GM19025 (cell line): ENCODE results near the gene RCSD1.

ENCODE experiments used
- ATAC-seq: cut with Tn5 transposase; IDR thresholded peaks from one replicate; pipeline ENCODE4 v1.9.1; 2021; ENCODE audit warnings: mild to moderate bottlenecking, low read depth, moderate library complexity; ENCODE audit not compliant: unreplicated experiment

Gene RCSD1

DNA sequence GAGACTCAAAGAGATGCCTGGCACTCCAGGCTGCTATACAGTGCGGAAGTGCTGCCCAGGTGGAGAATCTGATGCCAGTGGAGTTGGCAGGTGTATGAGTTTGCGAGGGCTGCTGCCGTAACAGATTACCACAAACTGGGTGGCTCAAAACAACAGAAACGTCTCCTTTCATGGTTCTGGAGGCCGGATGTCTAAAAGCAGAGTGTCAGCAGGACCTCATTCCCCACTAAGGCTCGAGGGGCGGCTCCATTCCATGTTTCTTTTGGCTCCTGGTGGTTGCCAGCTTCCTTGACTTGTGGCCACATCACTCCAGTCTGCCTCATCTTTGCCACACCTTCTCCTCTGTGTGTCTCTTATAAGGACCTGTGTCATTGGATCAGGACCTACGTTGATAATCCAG, 10.0 kb downstream of the RCSD1 start:
- no peak for ATAC-seq

DNA sequence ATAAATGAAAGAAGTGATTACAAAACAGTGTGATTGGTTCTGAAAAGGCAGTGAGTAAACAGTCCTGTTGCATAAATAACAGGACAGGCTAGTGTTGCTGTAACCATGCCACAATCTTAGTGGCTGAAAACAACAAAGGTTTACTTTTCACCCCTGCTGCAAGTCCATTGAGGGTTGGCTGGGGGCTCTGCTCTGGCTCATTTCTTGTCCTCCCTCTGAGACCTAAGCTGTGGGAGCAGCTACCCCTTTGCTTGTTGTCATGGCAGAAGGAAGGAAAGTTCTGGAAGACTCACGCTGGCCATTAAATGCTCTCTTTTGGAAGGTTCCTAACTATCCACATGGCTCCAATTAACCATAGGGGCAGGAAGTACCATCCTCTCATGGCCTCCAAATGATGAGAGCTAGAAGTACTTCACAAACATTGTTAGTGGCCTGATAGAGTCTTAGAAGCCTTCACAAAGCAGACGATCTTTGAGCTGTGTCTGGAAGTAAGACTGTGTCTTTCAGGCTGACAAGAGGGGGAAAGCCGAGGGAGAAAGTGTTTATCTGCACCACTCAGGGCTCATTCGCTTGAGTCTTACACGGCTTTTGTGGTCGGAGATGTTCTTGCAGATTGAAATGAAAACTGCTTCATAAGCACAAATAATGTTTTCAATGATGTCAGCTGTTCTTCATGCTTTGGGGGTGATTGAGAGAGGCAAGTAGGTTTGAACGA, 11.9 kb downstream of the RCSD1 start:
- no peak for ATAC-seq

DNA sequence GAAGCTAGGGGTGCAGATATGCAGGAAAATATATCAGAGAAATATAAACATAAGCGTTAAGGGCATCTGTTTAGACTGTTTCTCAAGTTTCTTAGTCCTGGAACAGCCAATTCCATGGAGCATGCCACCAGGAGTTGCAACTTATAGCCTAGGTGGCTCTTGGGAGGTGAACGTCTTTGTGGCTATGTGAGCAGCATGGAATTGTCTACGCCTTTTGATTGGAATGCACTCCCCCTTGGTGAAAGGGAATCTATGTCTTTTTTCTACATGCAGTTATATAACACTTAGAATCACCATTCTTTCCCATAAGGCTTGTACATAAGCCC, 12.4 kb downstream of the RCSD1 start:
- no peak for ATAC-seq

DNA sequence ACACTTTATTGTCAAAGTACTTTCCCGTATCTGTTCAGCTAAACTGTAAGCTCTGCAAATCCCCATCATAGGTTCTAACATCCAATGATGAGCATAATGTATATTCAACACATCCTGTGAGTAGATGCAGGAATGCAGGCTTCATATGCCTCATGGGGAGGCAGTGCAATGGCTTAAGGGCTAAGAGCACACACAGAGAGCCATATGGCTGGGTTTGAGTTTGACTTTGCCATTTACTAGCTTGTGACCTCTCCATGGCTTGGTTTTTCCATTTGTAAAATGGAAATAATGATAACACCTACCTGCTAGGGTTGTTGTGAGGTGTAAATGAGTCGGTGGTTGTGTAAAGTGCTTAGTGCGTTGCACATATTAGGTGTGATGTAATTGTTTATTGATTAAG, 13.4 kb downstream of the RCSD1 start:
- ATAC-seq = no peak

DNA sequence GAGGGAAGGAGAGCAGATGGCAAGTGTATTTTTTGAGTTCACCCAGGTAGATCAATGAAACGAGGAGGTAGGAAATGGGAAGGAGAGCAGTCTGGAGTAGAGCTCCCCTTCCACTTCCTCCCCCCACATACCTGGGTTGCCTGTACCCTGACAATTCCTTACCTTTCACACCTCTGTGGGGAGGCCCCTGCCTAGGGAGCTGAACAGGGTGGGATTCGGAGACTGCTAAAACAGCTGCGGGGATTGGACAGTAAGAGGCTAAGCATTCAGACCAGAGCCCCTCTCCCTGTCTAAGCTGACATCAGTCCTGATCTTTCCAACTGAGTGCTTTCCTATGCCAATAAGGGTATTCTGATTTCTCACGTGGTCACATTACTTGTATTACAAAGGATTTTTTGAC, 14.5 kb downstream of the RCSD1 start:
- no peak for ATAC-seq

DNA sequence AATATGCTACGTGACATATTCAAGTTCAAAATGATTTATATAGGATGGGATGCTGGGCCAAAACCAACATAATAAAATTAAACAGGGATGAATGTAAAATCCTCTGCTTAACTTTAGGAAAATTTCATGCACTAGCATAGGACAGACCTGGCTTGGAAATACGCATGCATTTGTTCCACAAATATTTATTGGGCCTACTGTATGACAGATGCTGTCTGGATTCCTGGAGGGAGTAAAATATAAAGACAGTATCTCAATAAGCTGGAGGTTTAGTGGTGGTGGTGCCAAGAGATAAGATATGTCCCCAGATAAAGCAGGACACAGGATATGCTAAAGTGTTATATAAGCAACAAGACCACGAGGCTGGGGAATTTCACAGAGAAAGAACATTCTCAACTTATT, 15.1 kb downstream of the RCSD1 start:
- ATAC-seq = no peak

DNA sequence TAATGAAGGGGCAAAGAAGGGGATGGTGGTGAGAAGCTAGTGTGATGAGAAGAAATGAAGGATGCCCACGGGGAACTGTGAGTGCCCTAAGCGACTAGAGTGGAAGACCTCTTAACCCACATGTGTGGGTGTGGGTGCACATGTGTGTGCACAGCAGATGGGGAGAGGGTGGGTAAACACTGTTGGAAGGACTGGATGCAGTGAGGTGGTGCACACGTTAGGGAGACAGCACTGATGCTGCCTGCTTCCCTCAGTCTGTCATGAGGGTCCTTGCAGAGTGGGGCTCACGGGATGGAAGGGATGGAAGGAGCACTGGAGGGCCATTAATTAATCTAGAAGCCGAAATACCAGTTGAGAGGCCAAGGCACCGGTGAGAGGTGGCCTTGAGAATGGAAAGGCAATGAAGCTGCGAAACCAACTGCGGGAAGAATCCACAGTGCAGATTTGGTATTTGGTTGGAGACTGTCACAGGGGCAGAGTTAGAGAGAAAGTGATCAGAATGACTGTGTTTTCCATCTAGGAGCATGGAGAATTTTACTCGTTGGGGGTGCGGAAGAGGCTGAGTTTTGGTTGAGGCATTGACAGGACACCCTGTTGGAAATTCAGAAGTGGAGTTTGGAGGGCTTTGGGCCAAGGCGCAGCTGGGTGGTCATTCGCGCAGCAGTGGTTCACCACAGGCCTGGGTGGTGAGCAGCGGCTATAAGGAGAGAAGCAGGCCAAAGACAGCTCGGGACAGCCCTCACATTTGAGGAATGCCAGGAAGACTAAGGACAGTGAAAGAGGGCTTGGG, 15.8 kb downstream of the RCSD1 start:
- no peak for ATAC-seq

DNA sequence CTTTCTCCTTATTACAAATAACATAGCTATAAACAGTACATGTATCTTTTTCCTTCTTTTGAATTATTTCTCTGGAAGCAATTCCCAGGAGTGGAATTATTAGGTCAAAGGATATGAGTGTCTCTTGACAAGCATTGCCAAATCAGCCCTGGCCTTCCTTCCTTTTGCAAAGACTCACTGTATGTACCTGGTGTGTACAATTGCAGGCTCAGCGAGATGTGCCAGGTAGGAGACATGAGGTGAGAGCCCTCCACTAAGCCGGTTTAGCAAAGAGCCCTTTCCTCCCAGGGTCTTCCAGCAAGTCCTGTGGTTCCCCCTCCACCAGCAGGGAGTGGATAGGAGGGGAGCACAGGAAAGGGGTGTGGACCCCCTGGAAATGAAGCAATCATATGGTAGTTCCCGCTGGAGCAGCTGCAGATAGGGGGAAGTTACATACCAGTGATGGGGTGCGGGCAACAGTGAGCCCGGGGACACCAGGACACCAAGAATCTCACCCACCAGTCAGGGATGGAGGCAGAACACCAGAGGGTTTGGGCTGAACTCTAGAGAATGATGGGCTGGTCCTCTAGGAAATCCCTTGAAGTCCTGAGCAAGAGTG, 18.3 kb downstream of the RCSD1 start:
- ATAC-seq = no peak

DNA sequence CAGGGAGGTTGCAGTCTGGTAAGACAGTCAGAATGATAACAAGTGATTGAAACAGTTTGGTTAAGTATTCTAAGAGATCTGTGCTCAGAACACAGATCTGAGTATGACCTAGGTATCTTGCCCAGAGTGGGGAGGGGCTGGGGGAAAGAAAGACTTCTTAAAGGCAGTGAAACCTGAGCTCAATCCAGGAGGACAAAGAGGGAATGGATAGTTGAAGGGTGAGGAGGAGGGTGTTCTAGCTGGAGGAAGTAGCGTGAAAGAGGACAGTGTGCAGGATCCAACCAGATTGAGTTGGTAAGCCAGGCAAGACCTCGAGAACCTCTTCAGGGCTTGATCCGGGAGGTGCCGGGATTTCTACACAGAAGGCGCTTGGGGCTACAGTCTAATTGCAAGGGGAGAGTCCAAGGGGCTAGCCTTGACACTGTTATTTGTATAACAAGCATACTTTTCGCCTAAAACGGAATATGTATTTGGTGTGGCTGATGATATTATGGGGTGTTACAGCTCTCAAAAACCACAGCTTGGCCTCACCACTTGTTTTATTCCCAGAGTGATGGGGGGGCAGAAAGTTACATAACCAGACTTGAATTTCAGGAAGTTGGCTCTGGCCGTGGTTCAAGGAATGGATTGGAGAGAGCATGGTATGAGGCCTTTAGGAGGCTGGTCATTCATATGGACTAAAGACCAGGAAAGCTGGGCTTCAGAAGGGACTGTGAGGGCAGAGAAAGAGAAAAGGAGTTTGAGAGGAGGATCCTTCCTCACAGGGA, 19.1 kb downstream of the RCSD1 start:
- no peak for ATAC-seq

DNA sequence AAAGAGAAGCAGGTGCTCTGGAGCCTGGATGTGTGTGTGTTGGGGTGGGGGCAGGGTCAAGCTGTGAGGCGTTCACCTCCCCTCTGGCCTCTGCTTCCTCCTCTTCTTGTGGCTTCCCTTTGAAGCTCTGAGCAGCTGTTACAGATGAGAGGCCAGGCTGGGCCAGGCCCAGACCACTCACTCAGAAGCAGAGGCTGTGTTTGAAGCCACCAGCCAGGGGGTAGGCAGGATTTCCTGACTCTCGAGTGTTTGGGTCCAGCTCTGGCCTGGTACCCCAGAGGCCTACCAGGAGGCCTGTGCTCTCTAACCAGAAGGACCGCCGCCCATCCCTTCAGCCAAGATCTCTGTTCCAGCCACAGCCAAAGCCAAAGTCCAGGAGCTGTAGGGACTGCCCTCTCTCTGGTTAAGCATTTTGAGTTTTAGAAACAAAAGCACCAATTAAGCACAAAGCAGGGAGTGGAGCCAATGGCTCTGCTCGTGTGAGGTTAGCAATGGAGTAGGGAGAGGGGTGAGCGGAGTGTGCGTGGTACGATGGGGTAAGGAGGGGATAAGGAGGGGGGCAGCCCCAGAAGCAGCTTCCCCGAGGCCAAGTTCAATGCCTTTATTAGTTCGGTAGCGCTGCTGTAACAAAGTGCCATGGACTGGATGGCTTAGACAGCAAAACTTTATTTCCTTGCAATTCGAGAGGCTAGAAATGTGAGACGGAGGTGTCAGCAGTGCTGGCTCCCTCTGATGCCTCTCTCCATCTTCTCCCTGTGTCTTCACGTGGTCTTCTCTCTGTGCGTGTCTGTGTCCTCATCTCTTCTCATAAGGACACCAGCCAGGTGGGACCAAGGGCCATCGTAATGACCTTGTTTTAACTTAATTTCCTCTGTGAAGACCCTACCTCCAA, 20.5 kb downstream of the RCSD1 start:
- no peak for ATAC-seq

DNA sequence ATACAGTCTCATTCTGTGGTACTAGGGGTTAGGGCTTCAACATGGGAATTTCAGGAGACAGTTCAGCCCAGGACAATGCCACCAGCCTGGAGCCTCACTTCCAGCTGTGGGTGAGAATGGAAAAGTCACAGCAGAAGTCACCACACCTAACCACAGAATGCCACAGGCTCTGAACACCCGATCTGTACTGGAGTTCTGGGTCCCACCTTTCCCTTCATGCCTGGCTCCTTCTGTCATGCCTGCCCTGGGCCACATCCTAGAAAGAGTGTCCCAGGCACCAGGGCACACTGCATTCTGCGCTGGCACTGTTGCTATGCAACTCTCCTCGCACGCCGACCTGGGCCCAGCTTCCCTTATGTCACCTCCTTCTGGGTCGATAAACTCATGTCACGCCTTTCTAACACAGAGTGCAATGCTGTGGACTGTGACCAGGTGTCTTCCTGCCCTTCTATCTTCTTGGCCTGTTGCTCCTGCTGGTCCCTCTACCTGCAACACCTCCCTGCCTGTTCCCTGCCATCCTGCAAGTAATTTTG, 21.2 kb downstream of the RCSD1 start:
- ATAC-seq = no peak

DNA sequence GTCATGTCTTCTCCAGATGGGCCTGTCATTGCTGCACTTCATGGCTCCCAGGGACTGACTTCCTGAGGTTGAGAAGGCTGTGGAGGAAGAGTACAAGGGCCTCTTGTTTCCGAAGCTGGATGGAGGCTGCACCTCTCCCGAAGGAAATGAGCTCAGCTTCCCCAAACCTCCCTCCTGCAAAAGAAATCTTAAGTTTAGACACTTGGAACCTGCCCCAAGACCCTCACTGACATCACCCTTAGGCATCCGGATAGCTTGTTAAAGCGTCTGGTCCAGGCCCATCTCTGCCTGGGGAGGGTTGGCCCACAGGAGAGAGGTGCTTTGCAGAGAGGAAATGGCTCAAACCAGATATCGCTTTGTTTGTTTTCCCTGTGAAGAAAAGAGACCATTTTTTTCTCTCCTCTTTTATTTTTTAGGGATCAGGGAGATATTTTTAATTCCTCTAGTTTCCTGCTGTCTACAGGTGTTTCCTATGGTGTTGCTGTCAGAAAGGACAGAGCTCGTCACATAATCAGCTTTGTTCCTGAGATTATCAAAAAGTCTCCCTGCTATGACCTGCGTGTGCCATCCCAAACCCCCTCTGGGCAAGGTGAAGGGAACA, 25.0 kb downstream of the RCSD1 start:
- no peak for ATAC-seq

DNA sequence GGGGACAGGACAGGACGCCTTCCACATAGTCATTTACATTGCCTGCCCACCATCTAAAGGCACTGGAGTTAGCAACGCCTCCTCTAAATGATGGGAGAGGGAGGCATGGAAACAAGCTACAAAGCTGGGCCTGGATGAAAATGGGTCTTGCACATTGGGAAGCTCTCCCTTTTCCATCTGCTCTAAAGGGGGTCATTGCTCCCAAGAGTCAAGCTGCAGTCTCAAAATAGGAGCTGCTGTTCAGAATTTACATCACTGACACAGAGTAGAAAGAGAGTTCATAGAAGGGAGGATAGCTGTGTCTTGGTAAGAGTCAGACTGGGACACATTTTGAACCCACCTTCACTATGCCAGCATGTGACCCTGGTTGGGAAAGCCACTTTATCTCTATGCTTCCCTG, 26.6 kb downstream of the RCSD1 start:
- ATAC-seq = no peak

DNA sequence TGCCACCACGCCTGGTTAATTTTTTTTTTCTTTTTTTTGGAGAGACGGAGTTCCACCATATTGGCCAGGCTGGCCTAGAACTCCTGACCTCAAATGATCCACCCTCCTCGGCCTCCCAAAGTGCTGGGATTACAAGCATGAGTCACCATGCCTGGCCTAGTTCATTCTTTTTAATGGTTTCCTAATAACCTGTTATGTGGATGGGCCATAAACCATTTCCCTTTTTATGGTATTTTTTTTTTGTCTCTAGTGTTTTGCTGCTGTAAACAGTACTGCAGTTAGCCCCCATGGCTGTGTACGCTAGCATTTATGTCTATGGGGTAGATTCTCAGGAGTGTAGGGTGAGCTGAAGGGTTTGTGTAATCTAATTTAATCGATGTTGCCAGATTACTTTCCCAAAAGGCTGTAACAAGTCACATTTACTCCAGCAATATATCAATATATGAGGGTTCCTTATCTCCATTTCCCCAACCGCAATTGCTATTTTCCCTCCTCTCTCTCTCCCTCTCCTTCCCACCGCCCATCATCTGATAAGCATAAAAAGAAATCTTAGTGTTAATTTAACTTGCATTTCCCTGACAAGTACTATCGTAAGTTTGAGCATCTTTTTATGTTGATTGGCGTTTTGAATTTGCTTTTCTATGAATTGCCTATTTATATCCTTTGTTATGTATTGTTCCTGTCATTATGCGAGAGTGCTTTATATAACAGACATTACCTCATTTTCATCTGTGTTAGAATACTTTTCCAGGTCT, 28.7 kb downstream of the RCSD1 start:
- ATAC-seq = no peak

DNA sequence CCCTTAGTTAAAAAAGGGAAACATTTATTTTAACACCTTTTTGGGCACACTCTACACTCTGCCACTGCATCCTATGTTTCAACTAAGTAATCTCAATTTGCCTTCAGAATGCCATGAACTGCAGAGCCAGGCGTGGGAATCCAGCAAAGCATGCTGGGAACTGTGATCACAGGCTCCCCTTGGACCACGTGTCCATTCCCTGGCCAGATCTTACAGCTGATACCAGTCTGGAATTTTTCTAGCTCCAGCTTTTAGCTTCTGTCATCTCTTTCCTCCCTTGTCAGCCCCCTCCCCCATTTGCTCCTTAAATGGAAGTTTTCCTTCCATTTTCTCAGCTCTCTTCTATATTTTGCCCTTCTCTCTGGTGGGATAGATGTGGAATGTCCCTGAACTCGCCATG, 29.4 kb downstream of the RCSD1 start:
- ATAC-seq = no peak

DNA sequence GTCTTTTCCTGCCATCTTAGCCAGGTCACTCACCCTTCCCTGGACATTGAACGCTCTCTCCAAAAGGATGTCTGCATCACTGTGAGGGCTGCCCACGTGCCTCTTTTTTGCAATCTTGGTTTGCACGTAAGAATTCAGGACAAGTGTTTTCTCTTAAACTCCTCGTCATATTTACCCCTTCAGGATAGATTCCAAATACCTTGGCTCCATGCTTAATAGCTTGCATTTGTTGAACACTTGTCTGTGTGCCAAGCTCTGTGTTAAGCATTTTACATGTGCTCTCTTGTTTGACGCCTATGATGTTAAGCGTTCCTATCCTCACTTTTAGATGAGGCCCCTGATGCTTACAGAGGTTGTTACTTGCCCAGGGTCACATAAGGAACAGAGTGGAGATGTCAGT, 29.8 kb downstream of the RCSD1 start:
- no peak for ATAC-seq

DNA sequence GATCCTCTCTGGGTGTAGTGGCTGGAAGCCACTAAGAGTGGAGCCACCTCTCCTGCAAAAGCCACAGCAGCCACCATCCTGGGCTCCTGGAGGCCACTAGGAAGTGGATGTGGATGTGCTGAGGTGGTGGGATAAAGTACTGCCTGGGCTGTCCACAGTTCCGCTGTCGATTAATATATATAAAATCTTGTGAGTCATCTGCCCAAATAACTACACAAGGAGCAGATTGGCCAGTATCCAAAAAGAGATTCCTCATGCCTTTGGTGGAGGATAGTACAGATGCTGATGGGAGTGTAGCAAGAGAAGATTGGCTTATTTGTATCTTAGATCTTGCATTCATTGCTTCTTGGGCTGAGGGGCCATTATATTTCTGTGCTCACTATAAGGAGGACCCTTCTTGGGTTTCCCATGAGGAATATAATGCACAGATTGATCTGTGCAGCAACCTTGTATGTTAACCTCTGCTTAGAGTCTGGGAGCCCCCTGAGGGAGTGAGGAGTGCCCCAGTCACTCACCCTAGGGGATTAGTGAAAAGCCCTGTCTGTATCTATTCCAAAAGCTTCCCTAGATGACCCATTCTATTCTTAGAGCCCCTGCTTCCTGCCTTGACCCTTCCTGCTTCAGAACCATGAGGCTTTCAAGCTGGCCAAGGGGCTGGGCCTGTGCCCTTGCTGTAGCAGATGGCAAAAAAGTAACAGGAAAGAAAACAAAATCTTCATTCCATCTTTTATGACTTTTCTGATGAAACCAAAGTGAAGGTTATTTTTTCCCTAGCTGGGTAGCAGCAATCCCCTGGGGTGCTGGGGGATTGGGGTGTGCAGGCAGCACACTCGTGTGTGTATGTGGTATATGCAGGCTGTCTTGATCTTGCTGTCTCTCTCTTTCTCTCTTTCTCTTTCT, 31.7 kb downstream of the RCSD1 start:
- no peak for ATAC-seq
